SK-N-MC (cell line): ENCODE results near the gene PRKAR2A.
"Not testable (repeated sequence)": the region's sequence is repeated elsewhere in the genome, so short reads cannot be mapped to it uniquely, and the experiment has no call there.

ENCODE experiments used
- EZH2 ChIP-seq: fragments of 200-600 bp; sonication (generic); IDR thresholded peaks from one replicate; pipeline ENCODE4 v1.6.1; 2017; ENCODE audit warnings: antibody characterized with exemption
- POLR2AphosphoS5 ChIP-seq: IDR thresholded peaks from 2 replicates; pipeline ENCODE4 v1.6.1; 2012; ENCODE audit warnings: mild to moderate bottlenecking, low read depth, low read length, borderline replicate concordance

- not testable (repeated sequence) for TF ChIP-seq POLR2AphosphoS5, EZH2
Observed at GRCh38 chr3:48778565-48778964, 69.1 kb downstream of the PRKAR2A start.
